Body of pancreas (tissue), 4 donors: ENCODE measurements around the gene FIZ1. TPM values are rescaled to one million over a fixed set of nuclear protein-coding genes. Genes with fewer than 3 reads are reported as not detected.
"Not testable (repeated sequence)": the region's sequence is repeated elsewhere in the genome, so short reads cannot be mapped to it uniquely, and the experiment has no call there.

Source experiments
- ATAC-seq: fragments of 150-250 bp; one replicate; pipeline ENCODE4 v1.9.1; 2016
- DNase-seq, 4 donors: peaks; one replicate each; pipeline ENCODE4 v3.0.0-alpha.2; 2019
- H3K27ac ChIP-seq, 4 donors: fragments of 200-600 bp; sonication (generic); 1 replicate in 3 of 4; 2 replicates in 1 of 4; pipeline versions ENCODE4 v1.5.1 to v1.6.1; 2016 to 2019; ENCODE audit warnings: mild to moderate bottlenecking in 1 of 4, mixed read lengths in 1 of 4, moderate library complexity in 1 of 4
- H3K27me3 ChIP-seq, 2 donors: fragments of 200-600 bp; sonication (generic); one replicate each; pipeline ENCODE4 v1.6.0; 2016; ENCODE audit warnings: mild to moderate bottlenecking in 1 of 2
- H3K36me3 ChIP-seq, 2 donors: fragments of 200-600 bp; sonication (generic); replicated peaks in 1 of 2; 2 replicates each; pipeline ENCODE4 v1.5.1; 2016; ENCODE audit warnings: low read depth in 2 of 2; ENCODE audit not compliant: insufficient read depth in 1 of 2
- H3K4me1 ChIP-seq: fragments of 200-600 bp; sonication (generic); one replicate; pipeline ENCODE4 v1.6.0; 2016
- H3K4me3 ChIP-seq, 2 donors: fragments of 200-600 bp; sonication (generic); 1 replicate in 1 of 2; 2 replicates in 1 of 2; pipeline ENCODE4 v1.5.1; 2016 to 2019
- H3K9me3 ChIP-seq, 3 donors: fragments of 200-600 bp; sonication (generic); 1 replicate in 2 of 3; 2 replicates in 1 of 3; pipeline ENCODE4 v1.5.1; 2016
- CTCF ChIP-seq, 7 experiments: fragments of 450-650 bp in 4 of 7; fragments of 200-600 bp in 3 of 7; sonication (generic) in 3 of 7; IDR thresholded peaks; one replicate each; pipeline ENCODE4 v1.5.1; 2016 to 2019; ENCODE audit warnings: antibody characterized with exemption in 7 of 7
- POLR2A ChIP-seq, 3 donors: fragments of 450-650 bp; IDR thresholded peaks; one replicate each; pipeline ENCODE4 v1.6.1; 2016; ENCODE audit warnings: antibody characterized with exemption in 3 of 3, mild to moderate bottlenecking in 2 of 3
- WGBS, 2 donors: methylation state at CpG; one replicate each; pipeline ENCODE4 v1.1.5; 2017; 5-methylcytosine and 5-hydroxymethylcytosine counted together
- intact Hi-C: fragments of 100-400 bp; cut with DNase I; formaldehyde crosslinking; loops from one replicate; pipeline ENCODE4 v1.15.1; 2023
- total RNA-seq, 2 donors: library from RNA; depleted of rRNA; stranded (reverse); fragments of >200 nt; gene quantifications; one replicate each; pipeline ENCODE4 v1.1.0, GENCODE V29; 2016

FIZ1 gene
- total RNA-seq, 2 donors from 2014 or later: 5.7 to 13.5 TPM

- intact Hi-C loops: no loop called here
- H3K9me3 ChIP-seq: no peaks in the 10 kb centered on the region
- peak in 2 of 3 donors; percentile 14 to 37 for TF ChIP-seq POLR2A (IDR thresholded peaks at IDR 0.05)
- no peak for TF ChIP-seq CTCF (IDR thresholded peaks at IDR 0.05)
- no peak overlapping the region for H3K4me3 ChIP-seq
- 8 to 10% methylated on average over 23 to 36 of the region's 36 CpGs for WGBS, 2 donors
- H3K27ac ChIP-seq: peak overlapping the region; percentile 22 to 82 (median 70)
- H3K4me1 ChIP-seq: peaks cover 40% of the 10 kb centered on the region
- no peaks in the 10 kb centered on the region for H3K27me3 ChIP-seq
- ATAC-seq (peak; percentile 60), DNase-seq (peak; percentile 68 to 83 (median 81))
- no peaks in the 10 kb centered on the region for H3K36me3 ChIP-seq
These were observed 13.5 kb downstream of the FIZ1 start for GRCh38 chr19:55585658-55586339.

- H3K36me3 ChIP-seq: no peaks in the 10 kb centered on the region
- DNase-seq: no peak
- no peaks in the 10 kb centered on the region for H3K9me3 ChIP-seq
- TF ChIP-seq POLR2A (IDR thresholded peaks at IDR 0.05) (no peak), CTCF (IDR thresholded peaks at IDR 0.05) (no peak)
- peak overlapping the region in 1 of 4 donors; percentile 64 for H3K27ac ChIP-seq
- H3K4me3 ChIP-seq: no peak overlapping the region
- intact Hi-C loops: no loop called here
- ATAC-seq: no peak
- H3K4me1 ChIP-seq: peaks cover 41% of the 10 kb centered on the region
- 72 to 84% methylated on average over 9 to 11 of the region's 11 CpGs for WGBS, 2 donors
- H3K27me3 ChIP-seq: no peaks in the 10 kb centered on the region
These were observed 14.4 kb downstream of the FIZ1 start for GRCh38 chr19:55584871-55585270.

GRCh38 chr19:55583897-55584296 lies 15.4 kb downstream of the FIZ1 start:
- H3K27me3 ChIP-seq, H3K9me3 ChIP-seq, H3K4me3 ChIP-seq, ATAC-seq, H3K36me3 ChIP-seq, intact Hi-C loops, DNase-seq: not testable (repeated sequence)
- Histone ChIP-seq H3K27ac (peak overlapping the region in 1 of 4 donors; percentile 13), H3K4me1 (peaks cover 49% of the 10 kb centered on the region)
- 65 to 74% methylated on average over 8 of the region's 8 CpGs for WGBS, 2 donors

GRCh38 chr19:55582284-55582683 lies 17.0 kb downstream of the FIZ1 start:
- WGBS, 2 donors: 55 to 66% methylated on average over 4 of the region's 4 CpGs
- H3K27me3 ChIP-seq, H3K4me3 ChIP-seq, H3K36me3 ChIP-seq, H3K9me3 ChIP-seq, DNase-seq, ATAC-seq, intact Hi-C loops: not testable (repeated sequence)
- Histone ChIP-seq H3K27ac (peak overlapping the region; percentile 69 to 95 (median 89)), H3K4me1 (peaks cover 46% of the 10 kb centered on the region)

- WGBS, 2 donors: 5 to 6% methylated on average over 5 to 6 of the region's 6 CpGs
- Histone ChIP-seq H3K36me3 (no peaks in the 10 kb centered on the region), H3K27me3 (no peaks in the 10 kb centered on the region), H3K27ac (peak overlapping the region; percentile 71 to 95 (median 89)), H3K9me3 (no peaks in the 10 kb centered on the region), H3K4me3 (no peak overlapping the region), H3K4me1 (peaks cover 42% of the 10 kb centered on the region)
- DNase-seq: peak in 2 of 4 donors; percentile 43
- ATAC-seq: peak; percentile 50
- TF ChIP-seq POLR2A (IDR thresholded peaks at IDR 0.05) (no peak), CTCF (IDR thresholded peaks at IDR 0.05) (no peak)
- intact Hi-C loops: no loop called here
These were observed 17.5 kb downstream of the FIZ1 start for GRCh38 chr19:55581823-55582223.
